Cortex of kidney (tissue), 1 donor: ENCODE data around the gene IMPDH1.

ENCODE experiments used
- DNase-seq: peaks from one replicate; lab custom pipeline; 2025; lab: John Stamatoyannopoulos, UW

Gene IMPDH1

GRCh38 chr7:128387216-128388144 lies 22.3 kb downstream of the IMPDH1 start:
- no peak for DNase-seq

GRCh38 chr7:128385988-128386925 lies 23.5 kb downstream of the IMPDH1 start:
- no peak for DNase-seq

- no peak for DNase-seq
Observed at GRCh38 chr7:128384726-128385125, 25.1 kb downstream of the IMPDH1 start.

- no peak for DNase-seq
Observed at GRCh38 chr7:128383776-128384175, 26.0 kb downstream of the IMPDH1 start.

GRCh38 chr7:128381161-128381821 lies 28.5 kb downstream of the IMPDH1 start:
- DNase-seq, result no peak

GRCh38 chr7:128380483-128381106 lies 29.2 kb downstream of the IMPDH1 start:
- no peak for DNase-seq

- DNase-seq, result no peak
Observed at GRCh38 chr7:128379900-128380479, 29.8 kb downstream of the IMPDH1 start.

GRCh38 chr7:128378637-128379036 lies 31.1 kb downstream of the IMPDH1 start:
- DNase-seq, result no peak

GRCh38 chr7:128376077-128376476 lies 33.7 kb downstream of the IMPDH1 start:
- DNase-seq, result no peak

GRCh38 chr7:128374041-128374440 lies 35.7 kb downstream of the IMPDH1 start:
- DNase-seq, result no peak

GRCh38 chr7:128373606-128374005 lies 36.2 kb downstream of the IMPDH1 start:
- DNase-seq, result no peak

GRCh38 chr7:128370491-128370890 lies 39.3 kb downstream of the IMPDH1 start:
- no peak for DNase-seq

- DNase-seq, result no peak
Observed at GRCh38 chr7:128366986-128367385, 42.8 kb downstream of the IMPDH1 start.

- no peak for DNase-seq
Observed at GRCh38 chr7:128366300-128366699, 43.5 kb downstream of the IMPDH1 start.

GRCh38 chr7:128365432-128365831 lies 44.4 kb downstream of the IMPDH1 start:
- no peak for DNase-seq

GRCh38 chr7:128364166-128364870 lies 45.5 kb downstream of the IMPDH1 start:
- DNase-seq, result no peak

- DNase-seq, result no peak
Observed at GRCh38 chr7:128363261-128363721, 46.5 kb downstream of the IMPDH1 start.

GRCh38 chr7:128362670-128363069 lies 47.1 kb downstream of the IMPDH1 start:
- no peak for DNase-seq

- DNase-seq, result no peak
Observed at GRCh38 chr7:128361411-128362379, 48.1 kb downstream of the IMPDH1 start, which contains the start of gene PRRT4. TSS of gene PRRT4 (minus strand) at chr7:128361690.
